RCC 7860 (cell line): ENCODE data around the gene REELD1.

ENCODE experiments used
- DNase-seq: peaks from one replicate; pipeline ENCODE4 v3.0.0-alpha.2; 2015; ENCODE audit warnings: low spot score
- FAIRE-seq: peaks from 2 replicates; lab custom pipeline; 2012; peaks lifted over from hg19 to GRCh38; lab: Jason Lieb, UNC

Gene REELD1

GRCh38 chr4:146263793-146264192, 49.5 kb downstream of the REELD1 start:
- FAIRE-seq (no peak), DNase-seq (no peak)

DNA sequence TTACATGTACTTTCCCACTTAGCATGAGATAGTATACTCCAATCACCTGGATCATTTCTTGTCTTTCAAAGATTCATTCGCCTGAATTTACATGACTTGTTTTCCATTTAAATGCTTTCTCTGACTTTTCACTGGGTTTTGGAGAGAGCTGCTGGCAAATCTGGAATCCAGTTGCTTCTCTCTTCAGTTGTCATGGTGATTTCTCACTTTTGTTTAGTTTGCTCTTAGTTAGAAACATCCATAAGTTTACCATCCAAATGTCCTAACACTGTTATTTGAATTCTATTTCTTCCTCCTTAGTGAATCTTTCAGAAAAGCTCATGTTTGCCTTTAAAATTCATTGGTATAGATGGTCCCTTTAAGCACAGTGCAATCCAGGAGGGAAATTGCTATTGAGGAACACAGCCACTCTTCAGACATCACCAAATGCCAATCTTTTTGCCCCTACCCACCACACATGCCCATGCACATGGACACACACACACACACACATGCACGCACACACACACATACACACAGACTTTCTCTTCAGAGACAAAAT, 51.7 kb downstream of the REELD1 start:
- FAIRE-seq, result no peak
- DNase-seq, result no peak

DNA sequence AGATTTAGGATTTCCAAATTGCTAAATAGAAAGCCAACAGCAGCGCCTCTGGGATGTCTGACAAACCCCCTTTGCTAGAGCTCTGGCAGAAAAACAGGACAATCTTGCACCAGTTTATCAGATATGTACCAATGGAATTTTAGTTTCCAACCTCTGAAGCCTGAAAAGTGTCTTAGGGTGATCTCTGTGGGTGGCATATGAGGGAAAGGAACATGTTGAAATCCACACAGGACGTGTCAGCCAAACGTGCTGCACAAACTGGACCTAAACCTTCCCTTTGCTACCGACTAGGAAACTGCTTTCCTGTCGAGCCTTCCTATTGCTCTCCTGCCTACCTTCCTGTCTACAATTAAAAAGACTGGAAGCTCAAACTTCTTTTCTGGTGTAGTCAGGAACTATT, 53.5 kb downstream of the REELD1 start:
- FAIRE-seq (no peak), DNase-seq (no peak)

GRCh38 chr4:146269228-146269653, 54.9 kb downstream of the REELD1 start:
- FAIRE-seq (no peak), DNase-seq (no peak)

DNA sequence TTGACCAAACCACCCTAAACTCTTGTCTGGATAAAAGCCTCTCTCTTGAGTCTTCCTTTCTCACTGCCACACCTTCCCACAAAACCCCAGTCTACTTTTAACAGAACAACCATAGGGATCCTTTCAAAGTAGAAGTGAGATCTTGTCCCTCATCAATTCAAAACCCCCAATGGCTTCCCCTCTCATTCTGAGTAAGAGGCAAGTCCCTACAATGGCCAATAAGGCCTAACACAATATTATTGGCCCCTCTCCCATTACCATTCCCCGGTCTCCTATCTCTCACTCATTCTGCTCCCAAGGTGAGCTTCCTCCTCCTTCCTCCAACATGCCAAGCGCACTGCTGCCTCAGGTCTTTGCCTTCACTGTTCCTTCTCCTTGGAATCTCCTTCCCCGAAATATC, 57.1 kb downstream of the REELD1 start:
- DNase-seq (no peak), FAIRE-seq (no peak)

DNA sequence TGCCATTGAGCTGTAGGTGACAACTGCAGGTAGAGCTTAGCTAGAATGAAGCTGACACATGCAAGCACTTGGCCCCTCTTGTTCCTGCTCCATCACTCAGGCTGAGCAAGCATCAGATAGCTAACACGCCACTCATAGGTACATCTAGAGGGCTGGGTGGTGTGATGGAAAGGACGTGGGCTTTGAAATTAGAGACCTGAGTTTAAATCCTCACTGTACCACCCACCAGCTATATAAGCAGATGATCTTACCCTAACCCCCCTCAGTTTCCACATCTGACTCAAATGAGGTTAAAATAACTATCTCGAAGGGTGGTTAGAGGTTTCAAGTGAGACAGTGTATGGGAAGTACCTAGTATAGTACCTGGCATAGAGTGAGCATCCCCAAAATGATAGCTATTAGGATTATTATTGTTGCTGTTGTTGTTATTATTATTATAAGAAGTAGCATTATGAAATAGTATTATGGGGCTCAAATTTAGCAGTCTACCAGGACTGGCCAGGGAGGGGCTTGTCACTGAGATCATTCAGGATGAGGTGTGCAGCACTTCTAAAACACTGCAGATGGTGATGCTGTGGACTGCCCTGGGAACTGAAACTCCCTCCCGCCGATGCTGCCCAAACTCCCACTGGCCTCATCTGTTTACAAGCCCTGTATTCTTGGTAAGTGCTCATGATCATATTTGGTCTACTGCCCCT, 59.0 kb downstream of the REELD1 start:
- no peak for FAIRE-seq

GRCh38 chr4:146274774-146275173, 60.4 kb downstream of the REELD1 start:
- FAIRE-seq (no peak), DNase-seq (no peak)

More for the DNA sequence above, 59.0 kb downstream of the REELD1 start:
- no peak for DNase-seq

GRCh38 chr4:146275370-146275769, 61.0 kb downstream of the REELD1 start:
- DNase-seq (no peak), FAIRE-seq (no peak)

- no peak for DNase-seq
- FAIRE-seq, result no peak
These were observed 64.6 kb downstream of the REELD1 start for GRCh38 chr4:146278986-146279385.
